NCI-H2227 (cell line): ENCODE results near the gene GNPNAT1.
A peak's percentile ranks its signal among the peaks of the same experiment; 100 is the strongest.
"Not testable (repeated sequence)": the region's sequence is repeated elsewhere in the genome, so short reads cannot be mapped to it uniquely, and the experiment has no call there.

Experiments used
- DNase-seq: peaks from one replicate; lab custom pipeline; 2025; ENCODE audit not compliant: unreplicated experiment; lab: John Stamatoyannopoulos, UW

Gene GNPNAT1

DNA sequence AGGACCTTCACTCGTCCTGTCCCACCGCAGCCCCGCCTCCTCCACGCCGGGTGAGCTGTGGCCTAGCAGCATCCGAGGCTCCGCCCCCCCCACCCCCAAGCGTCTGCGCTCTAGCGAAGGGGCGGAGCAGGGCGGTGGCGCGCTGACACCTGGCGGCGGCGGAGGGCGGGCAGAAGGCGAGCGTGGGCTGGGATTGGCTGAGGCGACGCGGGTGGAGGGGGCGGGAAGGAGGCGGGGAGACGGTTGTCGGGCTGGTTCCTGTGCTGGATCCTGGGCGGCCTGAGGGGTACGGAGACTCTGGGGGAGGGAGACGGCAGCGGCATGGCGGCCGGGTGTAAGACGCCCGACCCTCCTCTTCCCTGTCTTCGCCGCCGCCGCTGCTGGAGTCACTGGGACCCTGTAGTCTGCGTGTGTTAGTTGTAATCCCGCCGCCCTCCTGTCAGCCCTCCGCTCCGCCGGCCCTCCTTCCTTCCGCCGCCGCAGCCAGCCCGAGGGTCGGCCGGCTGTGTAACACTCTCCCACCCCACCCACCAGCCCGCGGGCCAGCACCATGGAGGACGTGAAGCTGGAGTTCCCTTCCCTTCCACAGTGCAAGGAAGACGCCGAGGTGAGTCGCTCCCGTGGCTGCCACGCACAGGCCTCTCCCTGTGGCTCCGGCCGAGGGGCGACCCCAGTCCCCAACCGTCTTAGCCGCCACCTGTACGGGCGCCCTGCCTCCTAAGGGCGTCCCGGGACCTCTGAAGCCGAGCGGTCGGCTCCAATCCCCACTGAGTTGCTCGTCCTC lies 61.3 kb downstream of the GNPNAT1 start, which contains the start of gene STYX:
STYX (plus strand) TSS at position 242 of the 784 bp plus-strand sequence; CDS start at position 551, 309 bp downstream.
- DNase-seq = peak; percentile 98

GRCh38 chr14:52729585-52729924 lies 61.9 kb downstream of the GNPNAT1 start:
- no peak for DNase-seq

- DNase-seq = not testable (repeated sequence)
Observed at GRCh38 chr14:52729035-52729434, 62.4 kb downstream of the GNPNAT1 start.

DNA sequence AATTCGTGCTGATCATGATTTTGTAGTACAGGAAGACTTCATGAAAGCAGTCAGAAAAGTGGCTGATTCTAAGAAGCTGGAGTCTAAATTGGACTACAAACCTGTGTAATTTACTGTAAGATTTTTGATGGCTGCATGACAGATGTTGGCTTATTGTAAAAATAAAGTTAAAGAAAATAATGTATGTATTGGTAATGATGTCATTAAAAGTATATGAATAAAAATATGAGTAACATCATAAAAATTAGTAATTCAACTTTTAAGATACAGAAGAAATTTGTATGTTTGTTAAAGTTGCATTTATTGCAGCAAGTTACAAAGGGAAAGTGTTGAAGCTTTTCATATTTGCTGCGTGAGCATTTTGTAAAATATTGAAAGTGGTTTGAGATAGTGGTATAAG lies 63.9 kb downstream of the GNPNAT1 start:
- DNase-seq = not testable (repeated sequence)
